Upper lobe of right lung (tissue), 1 donor: ENCODE data around the gene LAP3. TPM values are rescaled to one million over a fixed set of nuclear protein-coding genes. Genes with fewer than 3 reads are reported as not detected.

ENCODE experiments used
- ATAC-seq: fragments of 200-7000 bp; cut with Tn5 transposase; one replicate; pipeline ENCODE4 v1.9.1; 2020; ENCODE audit warnings: mild to moderate bottlenecking, moderate library complexity
- DNase-seq: peaks from one replicate; pipeline ENCODE4 v3.0.0-alpha.2; 2020
- H3K27ac ChIP-seq: fragments of 200-600 bp; one replicate; pipeline ENCODE4 v1.8.0; 2022
- H3K27me3 ChIP-seq: fragments of 200-600 bp; one replicate; pipeline ENCODE4 v1.8.0; 2022; ENCODE audit warnings: mild to moderate bottlenecking
- H3K36me3 ChIP-seq: fragments of 200-600 bp; one replicate; pipeline ENCODE4 v1.8.0; 2022
- H3K4me1 ChIP-seq: fragments of 200-600 bp; one replicate; pipeline ENCODE4 v1.8.0; 2022
- H3K4me3 ChIP-seq: fragments of 200-600 bp; one replicate; pipeline ENCODE4 v1.8.0; 2022; ENCODE audit warnings: mild to moderate bottlenecking
- H3K9me3 ChIP-seq: fragments of 200-600 bp; one replicate; pipeline ENCODE4 v1.8.0; 2022
- CTCF ChIP-seq: fragments of 200-600 bp; IDR thresholded peaks from one replicate; pipeline ENCODE4 v1.8.0; 2022; ENCODE audit warnings: antibody characterized with exemption
- intact Hi-C: fragments of 100-400 bp; cut with DNase I; formaldehyde crosslinking; loops from one replicate; pipeline ENCODE4 v1.11.0; 2022
- total RNA-seq: library from RNA; stranded (reverse); fragmentation: NEBNext Ultra II Directional; extraction: Animal tissue kit (Norgen Biotek cat#: 25700); gene quantifications from one replicate; pipeline ENCODE4 v1.2.1, GENCODE V29; 2021
- donor health status: DM: no; HTN: yes; CAD: no; lungs with severe emphysema.

LAP3 gene
- total RNA-seq, 1 donor from 2014 or later = 97.6 TPM

- no peak for TF ChIP-seq CTCF
- Histone ChIP-seq H3K4me3 (peak overlapping the region; percentile 4), H3K36me3 (peaks cover 51% of the 10 kb centered on the region), H3K4me1 (peaks cover 35% of the 10 kb centered on the region), H3K9me3 (no peaks in the 10 kb centered on the region), H3K27me3 (no peaks in the 10 kb centered on the region), H3K27ac (peak overlapping the region; percentile 67)
- no peak for ATAC-seq
- intact Hi-C loops = no loop called here
- no peak for DNase-seq
Measured at GRCh38 chr4:17580969-17581368, 4.0 kb downstream of the LAP3 start.

- H3K27ac ChIP-seq = no peak overlapping the region
- peaks cover 28% of the 10 kb centered on the region for H3K4me1 ChIP-seq
- H3K4me3 ChIP-seq = no peak overlapping the region
- no peaks in the 10 kb centered on the region for H3K27me3 ChIP-seq
- intact Hi-C loops = no loop called here
- ATAC-seq (no peak), DNase-seq (no peak)
- H3K36me3 ChIP-seq = peaks cover 74% of the 10 kb centered on the region
- no peak for TF ChIP-seq CTCF
- H3K9me3 ChIP-seq = no peaks in the 10 kb centered on the region
Measured at GRCh38 chr4:17583276-17583675, 6.3 kb downstream of the LAP3 start.

GRCh38 chr4:17583941-17584340, 6.9 kb downstream of the LAP3 start:
- no peak for ATAC-seq
- Histone ChIP-seq H3K27ac (no peak overlapping the region), H3K36me3 (peaks cover 81% of the 10 kb centered on the region), H3K4me3 (no peak overlapping the region), H3K27me3 (no peaks in the 10 kb centered on the region), H3K4me1 (peaks cover 21% of the 10 kb centered on the region), H3K9me3 (no peaks in the 10 kb centered on the region)
- no peak for DNase-seq
- TF ChIP-seq CTCF = no peak
- intact Hi-C loops = no loop called here

GRCh38 chr4:17584521-17585213, 7.7 kb downstream of the LAP3 start:
- intact Hi-C loops = no loop called here
- no peak for TF ChIP-seq CTCF

GRCh38 chr4:17587094-17587822, 10.3 kb downstream of the LAP3 start:
- intact Hi-C loops = no loop called here

More at GRCh38 chr4:17584521-17585213, 7.7 kb downstream of the LAP3 start:
- ATAC-seq (no peak), DNase-seq (no peak)
- H3K4me1 ChIP-seq = peaks cover 14% of the 10 kb centered on the region
- H3K4me3 ChIP-seq = no peak overlapping the region
- no peak overlapping the region for H3K27ac ChIP-seq
- no peaks in the 10 kb centered on the region for H3K27me3 ChIP-seq
- H3K9me3 ChIP-seq = no peaks in the 10 kb centered on the region
- H3K36me3 ChIP-seq = peaks cover 88% of the 10 kb centered on the region

More at GRCh38 chr4:17587094-17587822, 10.3 kb downstream of the LAP3 start:
- no peak for ATAC-seq
- TF ChIP-seq CTCF = no peak
- no peak for DNase-seq
- Histone ChIP-seq H3K27ac (no peak overlapping the region), H3K9me3 (no peaks in the 10 kb centered on the region), H3K4me3 (no peak overlapping the region), H3K4me1 (no peaks in the 10 kb centered on the region), H3K36me3 (peaks cover 98% of the 10 kb centered on the region), H3K27me3 (no peaks in the 10 kb centered on the region)
